ENCODE data around the gene RAI2.
A peak's percentile ranks its signal among the peaks of the same experiment; 100 is the strongest.

Gene RAI2
- 0.22 to 0.41 reads per million in 2 donors for total RNA-seq

DNA sequence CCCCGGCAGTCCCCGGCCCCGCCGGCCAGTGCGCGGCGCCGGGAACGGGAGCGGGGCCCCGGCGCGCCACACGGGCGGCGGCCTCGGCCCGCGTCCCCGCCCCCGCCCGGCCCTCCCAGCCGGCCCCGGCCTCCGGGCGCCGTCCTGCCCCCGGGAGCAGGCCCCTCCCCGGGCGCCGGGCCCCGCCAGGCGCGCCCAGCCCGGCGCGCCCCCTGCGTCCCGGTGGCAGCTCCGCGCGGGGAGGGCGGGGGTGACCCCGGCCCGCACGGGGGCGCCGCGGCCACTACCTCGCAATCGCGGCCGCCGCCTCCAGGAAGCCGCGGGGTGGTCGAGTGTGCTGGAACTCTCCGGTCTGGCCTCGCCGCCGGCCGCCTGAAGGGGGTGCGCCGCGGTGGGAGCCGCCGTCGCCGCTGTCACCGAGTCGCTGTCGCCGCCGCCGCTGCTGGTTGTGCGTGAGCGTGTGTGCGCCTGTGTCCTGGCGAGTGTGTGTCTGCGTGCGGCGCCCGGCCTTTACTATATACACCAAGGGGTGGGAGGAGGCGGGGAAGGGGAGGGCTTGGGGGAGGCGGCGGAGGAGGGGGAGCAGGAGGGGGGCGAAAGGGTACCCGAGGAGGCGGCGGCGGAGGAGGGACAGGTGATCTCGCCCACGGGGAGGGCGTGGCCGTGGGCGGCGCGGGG, at the start of gene RAI2:
Gene RAI2, minus strand, starts transcription at position 488 of the 678 bp plus-strand sequence. CDS start 59,288 bp downstream, outside the sequence.
- DNase-seq = peak; percentile 16

DNA sequence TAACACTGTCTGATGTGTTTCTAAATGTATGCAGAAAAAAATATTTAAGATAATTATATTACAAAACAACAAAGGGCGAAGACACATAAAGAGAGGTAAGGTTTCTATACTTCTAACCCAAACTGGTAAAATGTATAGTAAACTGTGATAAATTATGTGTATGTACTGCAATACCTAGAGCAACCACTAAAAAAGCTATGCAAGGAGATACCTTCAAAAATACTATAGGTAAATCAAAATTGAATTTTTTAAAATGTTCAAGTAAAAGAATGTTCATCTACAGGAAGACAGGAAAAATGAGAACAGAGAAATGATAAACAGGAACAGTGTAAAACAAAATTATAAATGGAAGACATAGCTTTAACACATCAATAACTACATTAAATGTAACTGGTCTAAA, 27.3 kb upstream of the RAI2 start:
- DNase-seq = no peak

- no peak for DNase-seq
These were observed 21.6 kb upstream of the RAI2 start for GRCh38 chrX:17882680-17883079.

- no peak for DNase-seq
These were observed 17.1 kb upstream of the RAI2 start for GRCh38 chrX:17878028-17878670.

DNA sequence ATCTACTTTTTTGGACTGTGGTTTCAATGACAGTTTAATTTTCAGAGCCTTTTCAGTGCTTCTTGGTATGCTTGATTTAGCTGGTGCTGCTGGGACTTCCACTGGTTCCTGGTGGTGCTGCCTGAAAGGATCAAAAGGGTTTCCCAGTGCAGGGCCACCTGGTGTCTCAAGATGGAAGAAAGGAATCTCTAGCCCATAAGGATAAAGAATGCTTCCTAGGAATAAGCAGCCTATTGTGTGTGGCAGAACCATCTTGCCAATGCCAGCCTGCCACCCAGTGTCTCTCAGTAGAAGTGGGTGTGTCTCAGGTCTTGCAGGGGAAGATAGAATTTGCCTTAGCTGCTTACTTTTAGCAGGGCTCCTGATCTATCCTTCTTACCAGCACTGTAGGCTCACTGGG, 15.0 kb upstream of the RAI2 start:
- DNase-seq = no peak

GRCh38 chrX:17869580-17869979, 8.5 kb upstream of the RAI2 start:
- DNase-seq = no peak

DNA sequence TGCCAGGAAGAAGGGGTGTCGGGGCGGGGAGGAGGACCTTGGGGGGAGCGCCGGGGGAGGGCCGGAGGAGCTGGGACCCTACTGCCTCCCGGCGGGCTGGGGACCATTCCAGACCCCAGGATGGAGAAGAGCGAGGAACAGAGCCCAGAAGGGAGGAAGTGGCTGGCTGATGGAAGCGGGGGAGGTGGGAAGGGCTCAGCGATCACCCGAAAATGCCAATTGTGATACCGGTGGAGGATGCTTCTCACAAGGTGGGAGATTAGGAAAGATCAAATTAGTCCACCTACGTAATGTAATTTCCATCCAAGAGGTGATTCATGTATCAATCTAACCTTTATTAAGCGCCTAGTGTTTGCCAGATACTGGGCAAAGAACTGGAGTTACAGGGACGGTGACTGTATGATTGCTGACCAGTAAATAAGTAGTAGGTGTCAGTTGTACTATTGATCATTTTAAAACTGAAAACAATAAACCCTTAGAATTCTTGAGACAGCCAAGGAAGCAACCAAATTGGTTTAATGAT, 452 bp upstream of the RAI2 start:
- no peak for DNase-seq

DNA sequence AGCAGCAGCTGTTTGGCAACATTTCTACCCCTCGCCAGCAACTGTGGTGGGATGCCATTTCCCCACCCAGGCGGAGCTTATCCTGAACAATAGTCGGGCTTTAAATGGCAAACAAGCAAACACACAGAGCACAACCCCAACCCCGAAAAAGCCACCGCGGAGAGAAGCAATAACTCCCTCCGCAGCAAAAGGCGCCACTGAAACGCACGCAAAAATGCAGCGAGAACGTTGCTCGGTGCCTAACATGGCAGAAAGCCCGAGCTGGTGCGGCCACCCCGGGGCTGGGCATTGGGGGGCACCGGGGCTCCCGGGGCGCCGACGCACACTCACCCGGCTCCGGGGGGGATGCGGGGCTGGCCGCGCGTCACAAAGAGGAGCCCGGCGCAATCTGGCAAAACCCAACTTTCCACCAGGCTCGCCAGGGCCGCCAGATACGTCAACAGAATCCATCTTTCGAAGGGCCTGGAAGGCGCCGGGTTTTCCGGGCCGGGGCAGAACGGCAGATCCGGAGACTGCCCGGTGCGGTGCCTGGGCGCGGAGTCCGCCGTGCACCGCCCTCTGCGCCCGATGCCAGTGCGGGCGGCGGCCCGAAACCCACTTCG, 818 bp downstream of the RAI2 start:
- no peak for DNase-seq

DNA sequence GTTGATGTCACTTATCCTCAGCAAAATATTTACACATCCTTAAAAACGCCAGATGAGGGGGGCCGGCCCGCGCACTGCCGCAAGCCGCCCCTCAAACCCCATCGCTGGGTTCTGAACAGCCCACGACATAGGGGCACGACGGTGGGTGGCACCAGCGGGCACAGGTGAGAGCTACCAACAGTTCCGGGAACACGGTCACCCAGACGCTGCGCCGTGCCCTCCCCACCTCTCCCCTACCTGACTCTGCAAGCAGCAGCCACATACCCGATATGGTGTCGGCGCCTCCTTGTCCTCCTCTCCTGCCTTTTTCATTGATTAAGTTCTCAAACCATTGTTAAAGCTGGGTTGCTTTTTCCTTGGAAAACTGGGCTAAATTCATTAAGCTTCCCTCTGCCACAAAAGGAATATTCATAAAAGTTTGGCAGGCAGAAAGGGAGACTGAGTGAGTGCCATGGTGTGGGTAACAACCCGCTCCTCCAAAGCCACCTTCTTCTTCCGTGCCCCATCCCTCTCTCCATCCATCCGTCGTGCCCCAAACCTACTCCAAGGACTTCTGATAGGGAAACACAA, 1.4 kb downstream of the RAI2 start:
- no peak for DNase-seq

DNA sequence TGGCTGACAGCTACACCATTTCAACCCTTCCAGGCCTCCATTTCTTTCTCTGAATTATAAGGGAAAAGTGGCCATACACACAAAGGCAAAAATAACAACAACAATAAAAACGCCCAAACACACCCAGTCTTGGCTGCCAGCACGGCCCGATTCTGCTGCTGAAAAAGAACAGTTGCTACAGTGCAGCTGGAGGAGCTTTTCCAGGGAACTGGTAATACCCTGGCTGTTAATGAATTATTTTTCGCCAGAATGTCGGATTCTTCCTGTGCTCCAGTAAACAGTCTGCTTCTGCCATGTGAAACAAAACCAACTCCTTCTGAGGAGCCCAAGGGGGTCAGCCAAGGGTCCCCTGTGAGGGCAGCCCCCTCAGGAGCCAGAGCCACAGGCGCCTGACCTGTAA, 6.6 kb downstream of the RAI2 start:
- DNase-seq = no peak

DNA sequence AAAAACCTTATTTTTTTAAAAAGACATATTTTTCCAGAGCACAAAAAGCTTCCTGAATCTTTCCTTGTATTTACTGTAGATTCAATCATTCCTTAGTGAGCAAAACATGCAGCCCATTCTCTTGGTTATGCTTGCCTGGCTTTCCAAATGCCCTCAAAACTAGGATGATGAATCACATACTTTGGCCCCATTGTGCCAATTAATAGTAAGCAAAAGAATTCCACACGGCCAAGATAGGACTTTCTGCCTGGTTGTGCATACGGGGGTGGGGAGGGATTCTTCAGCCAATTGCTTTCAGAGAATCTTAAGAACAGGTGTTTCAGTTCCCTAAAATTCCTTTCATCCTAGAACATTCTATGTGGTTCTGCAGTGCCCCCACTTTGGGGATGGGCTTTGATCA, 7.0 kb downstream of the RAI2 start:
- DNase-seq = no peak

- DNase-seq = no peak
These were observed 9.2 kb downstream of the RAI2 start for GRCh38 chrX:17851874-17852273.

DNA sequence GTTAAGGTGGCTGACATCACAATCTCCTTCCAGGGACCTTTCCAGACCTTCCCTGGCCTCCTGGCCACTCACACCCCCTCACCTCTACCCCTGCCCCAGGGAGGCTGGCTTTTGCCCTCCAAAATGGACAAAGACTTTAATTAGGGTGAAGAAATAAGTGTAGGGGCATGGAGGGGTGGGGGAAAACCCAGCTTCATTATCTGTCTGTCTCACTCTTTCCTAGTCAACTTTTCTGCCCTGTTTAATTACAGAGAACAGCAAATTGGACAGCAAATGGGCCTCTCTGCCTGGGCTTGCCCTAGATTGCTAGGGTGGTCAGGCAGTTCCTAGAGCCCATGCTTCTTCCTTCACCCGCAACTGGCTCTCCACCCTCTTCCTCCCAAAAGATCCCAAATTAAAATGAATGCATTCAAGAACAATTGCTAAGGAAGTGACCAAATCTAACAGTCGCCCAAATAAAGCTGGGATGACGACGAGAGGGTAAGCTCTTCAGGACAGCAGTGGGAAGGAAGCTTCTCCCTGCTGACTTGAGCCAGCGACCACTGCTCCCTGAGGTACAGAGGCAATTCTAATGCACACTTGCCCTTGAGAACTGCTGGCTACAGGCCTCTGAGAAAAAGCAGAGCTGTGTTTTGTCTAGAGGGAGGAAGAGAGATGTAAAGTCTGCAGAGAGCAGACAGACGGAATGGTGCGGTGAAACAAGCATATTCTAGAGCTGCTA, 12.4 kb downstream of the RAI2 start:
- DNase-seq = no peak

DNA sequence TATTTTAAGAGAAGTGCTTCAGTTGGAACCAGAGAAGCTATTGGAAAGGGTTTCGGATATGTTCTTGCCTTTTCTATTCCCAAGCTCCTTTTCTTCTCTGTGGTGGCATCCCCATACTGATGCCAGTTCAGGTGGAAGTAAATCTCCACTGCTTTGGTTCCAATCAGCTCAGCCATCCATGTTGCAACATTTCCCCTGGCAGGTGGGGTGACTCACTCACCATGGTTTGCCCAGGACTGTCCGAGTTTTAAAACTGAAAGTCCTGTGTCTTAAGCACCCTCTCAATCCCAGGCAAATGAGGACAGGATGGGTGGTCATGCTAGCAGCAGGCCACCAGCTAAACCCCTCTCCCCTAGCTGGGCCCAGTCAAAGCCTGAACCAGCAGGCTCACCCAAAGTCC, 15.1 kb downstream of the RAI2 start:
- DNase-seq = no peak

- no peak for DNase-seq
These were observed 16.9 kb downstream of the RAI2 start for GRCh38 chrX:17844236-17844635.

- DNase-seq = no peak
These were observed 18.2 kb downstream of the RAI2 start for GRCh38 chrX:17842769-17843525.

DNA sequence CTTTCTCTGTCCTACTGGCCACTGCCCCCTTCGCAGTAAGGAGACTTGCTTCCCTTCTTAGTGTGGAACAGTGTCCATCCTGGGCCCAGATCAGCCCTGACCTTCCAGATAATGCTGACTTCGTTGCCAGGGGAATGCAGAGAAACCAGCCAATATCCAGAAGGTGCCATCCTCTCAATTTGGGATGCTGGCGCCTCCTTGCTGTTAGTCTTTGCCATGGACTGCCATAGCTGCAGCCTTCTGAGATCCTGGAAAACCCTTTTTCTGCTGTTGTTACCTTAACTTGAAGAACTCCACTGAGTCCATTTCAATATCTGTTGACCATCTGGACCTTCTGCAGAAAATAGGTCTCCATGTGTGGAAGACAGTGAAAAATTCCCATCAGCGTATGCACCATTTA, 21.8 kb downstream of the RAI2 start:
- DNase-seq = no peak

GRCh38 chrX:17836830-17837229, 24.3 kb downstream of the RAI2 start:
- no peak for DNase-seq

DNA sequence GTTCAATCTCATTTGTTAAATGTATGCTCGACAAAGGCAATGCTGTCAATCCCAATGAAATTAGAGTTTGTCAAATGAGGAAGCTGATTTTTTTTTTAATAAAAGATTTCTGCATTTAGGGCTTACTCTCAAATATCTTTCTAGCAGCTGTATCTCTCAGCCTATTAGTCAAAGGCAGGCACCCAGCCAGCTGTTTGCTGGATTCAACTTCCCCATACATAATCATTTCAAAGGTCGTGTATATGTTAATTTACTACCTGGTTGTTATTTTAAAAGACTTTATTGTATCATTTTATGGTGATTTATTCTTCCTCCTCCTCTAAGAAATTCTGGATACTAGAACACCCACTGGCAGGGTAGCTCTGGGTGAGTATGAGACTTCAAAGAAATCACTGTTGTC, 27.1 kb downstream of the RAI2 start:
- DNase-seq = no peak

DNA sequence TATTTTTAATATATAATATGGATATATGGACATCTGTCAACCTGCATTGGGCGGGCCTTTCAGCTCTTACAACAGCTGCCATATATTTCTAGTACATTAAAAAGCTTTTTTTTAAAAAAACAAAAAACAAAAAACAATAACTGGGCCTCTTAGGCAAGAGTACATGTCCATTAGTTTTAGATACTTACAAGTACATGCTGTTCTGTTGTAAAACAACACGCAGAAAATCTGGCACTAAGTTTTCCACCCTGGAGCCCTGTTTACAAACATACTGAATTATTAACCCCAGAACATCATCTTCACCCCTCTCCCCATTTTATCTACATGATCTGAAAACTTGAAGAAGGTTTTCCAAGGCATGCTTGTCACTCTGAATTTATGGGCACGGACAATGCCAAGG, 29.8 kb downstream of the RAI2 start:
- no peak for DNase-seq

- DNase-seq = no peak
These were observed 30.9 kb downstream of the RAI2 start for GRCh38 chrX:17830211-17830610.

GRCh38 chrX:17829566-17829965, 31.5 kb downstream of the RAI2 start:
- DNase-seq = no peak
